Measurements from ENCODE around the gene CACNB2. TPM values are rescaled to one million over a fixed set of nuclear protein-coding genes. Genes with fewer than 3 reads are reported as not detected.

The CACNB2 gene
- total RNA-seq, 1 experiment from 2014 or later = not detected

GRCh38 chr10:18109341-18109870, 30.8 kb upstream of the CACNB2 start:
- no peaks in the 10 kb centered on the region for H3K9me3 ChIP-seq (ENCODE audit: control insufficient read depth, insufficient read depth, low read depth, low read length)
- DNase-seq (ENCODE audit: low read depth, low spot score) = no peak
- no peaks in the 10 kb centered on the region for H3K4me1 ChIP-seq (ENCODE audit: control insufficient read depth, insufficient read depth, low read length)
- ATAC-seq = no peak
- CTCF ChIA-PET = no interaction called here
- intact Hi-C loops (cut with micrococcal nuclease; ENCODE audit: unreplicated experiment) = loop anchor here (10.0 kb wide), 1 partner anchor 195 kb away; no protein-coding TSS in a partner anchor
- POLR2A ChIA-PET = no interaction called here
- no peak overlapping the region for H3K27ac ChIP-seq (ENCODE audit: low read length)
- TF ChIP-seq CTCF (IDR thresholded peaks at IDR 0.05) (no peak), POLR2AphosphoS5 (IDR thresholded peaks at IDR 0.05; ENCODE audit: low read depth, low read length) (no peak), TCF7L2 (IDR thresholded peaks at IDR 0.05; ENCODE audit: low read depth, low read length) (no peak)
- no TSS peak for BruUV-seq (replicated peaks)
- H3K4me3 ChIP-seq (ENCODE audit: low read depth in 2 of 2, low read length in 2 of 2) = no peak overlapping the region
- H3K36me3 ChIP-seq (ENCODE audit: control insufficient read depth, insufficient read depth, low read length) = no peaks in the 10 kb centered on the region
- in situ Hi-C loops (cut with HindIII; ENCODE audit: low pct_unique_long_range_greater_than_20kb, low sequenced_read_pairs) = no loop called here
- H3K27me3 ChIP-seq (ENCODE audit: control insufficient read depth, insufficient read depth, low read length) = no peaks in the 10 kb centered on the region

DNA sequence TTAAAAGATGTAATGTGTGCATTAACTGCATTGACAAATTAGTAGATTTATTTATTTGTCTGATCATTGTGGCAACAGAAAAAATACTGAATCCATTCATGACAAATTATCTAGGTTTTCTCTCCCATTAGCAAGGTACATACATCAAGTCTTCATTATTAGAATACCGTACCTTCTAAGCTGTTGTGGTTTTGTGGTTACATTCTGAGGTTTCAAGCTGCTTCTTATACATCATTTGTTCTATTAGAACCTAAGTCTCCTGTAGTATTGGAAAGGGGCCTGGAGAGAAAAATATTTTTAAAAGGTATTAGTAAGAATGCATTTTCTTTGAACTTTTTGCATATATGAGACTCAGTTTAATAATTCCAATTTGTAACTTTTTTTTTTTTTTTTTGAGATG, 26.3 kb upstream of the CACNB2 start:
- DNase-seq (ENCODE audit: low read depth, low spot score) = no peak

DNA sequence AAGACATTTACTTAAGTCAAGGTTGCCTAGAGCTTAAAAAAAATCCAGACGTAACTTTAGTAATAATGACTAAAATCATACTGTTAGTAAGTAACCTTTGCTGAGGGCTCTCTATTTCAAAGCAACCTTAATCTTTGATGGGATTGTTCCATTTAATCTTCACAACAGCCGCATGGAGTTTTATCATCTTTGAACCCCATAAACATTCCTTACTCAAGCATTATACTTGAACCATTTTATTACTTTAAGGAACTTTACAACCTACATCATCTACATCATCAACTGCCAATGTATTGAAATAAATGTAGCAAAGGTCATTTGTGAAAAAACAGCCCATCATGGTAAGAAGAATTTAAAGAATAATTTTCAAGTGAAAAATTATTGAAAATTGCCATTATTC, 22.9 kb upstream of the CACNB2 start:
- no TSS peak for BruUV-seq (replicated peaks)
- H3K36me3 ChIP-seq (ENCODE audit: control insufficient read depth, insufficient read depth, low read length) = no peaks in the 10 kb centered on the region
- no peak overlapping the region for H3K4me3 ChIP-seq (ENCODE audit: low read depth in 2 of 2, low read length in 2 of 2)
- no peak for TF ChIP-seq TCF7L2 (IDR thresholded peaks at IDR 0.05; ENCODE audit: low read depth, low read length)
- no peak for TF ChIP-seq REST (IDR thresholded peaks at IDR 0.05; ENCODE audit: insufficient read depth in 1 of 2, low read depth in 2 of 2, low read length in 1 of 2)
- no peak for TF ChIP-seq SIN3A (IDR thresholded peaks at IDR 0.05; ENCODE audit: borderline replicate concordance, insufficient read depth, low read depth, low read length)
- no peak for TF ChIP-seq POLR2AphosphoS5 (IDR thresholded peaks at IDR 0.05; ENCODE audit: low read depth, low read length)
- no peak for TF ChIP-seq CTCF (IDR thresholded peaks at IDR 0.05)
- no peak overlapping the region for H3K27ac ChIP-seq (ENCODE audit: low read length)
- no peaks in the 10 kb centered on the region for H3K27me3 ChIP-seq (ENCODE audit: control insufficient read depth, insufficient read depth, low read length)
- ChIA-PET CTCF (no interaction called here), POLR2A (no interaction called here)
- ATAC-seq = no peak
- intact Hi-C loops (cut with micrococcal nuclease; ENCODE audit: unreplicated experiment) (no loop called here), in situ Hi-C loops (cut with HindIII; ENCODE audit: low pct_unique_long_range_greater_than_20kb, low sequenced_read_pairs) (no loop called here)
- DNase-seq (ENCODE audit: low read depth, low spot score) = no peak
- H3K4me1 ChIP-seq (ENCODE audit: control insufficient read depth, insufficient read depth, low read length) = no peaks in the 10 kb centered on the region
- H3K9me3 ChIP-seq (ENCODE audit: control insufficient read depth, insufficient read depth, low read depth, low read length) = no peaks in the 10 kb centered on the region

More for the DNA sequence above, 26.3 kb upstream of the CACNB2 start:
- POLR2A ChIA-PET = no interaction called here
- Histone ChIP-seq H3K4me1 (ENCODE audit: control insufficient read depth, insufficient read depth, low read length) (no peaks in the 10 kb centered on the region), H3K27me3 (ENCODE audit: control insufficient read depth, insufficient read depth, low read length) (no peaks in the 10 kb centered on the region), H3K9me3 (ENCODE audit: control insufficient read depth, insufficient read depth, low read depth, low read length) (no peaks in the 10 kb centered on the region), H3K36me3 (ENCODE audit: control insufficient read depth, insufficient read depth, low read length) (no peaks in the 10 kb centered on the region), H3K27ac (ENCODE audit: low read length) (no peak overlapping the region), H3K4me3 (ENCODE audit: low read depth in 2 of 2, low read length in 2 of 2) (no peak overlapping the region)
- intact Hi-C loops (cut with micrococcal nuclease; ENCODE audit: unreplicated experiment) = no loop called here
- TF ChIP-seq TCF7L2 (IDR thresholded peaks at IDR 0.05; ENCODE audit: low read depth, low read length) = no peak
- no peak for TF ChIP-seq POLR2AphosphoS5 (IDR thresholded peaks at IDR 0.05; ENCODE audit: low read depth, low read length)
- no peak for TF ChIP-seq SIN3A (IDR thresholded peaks at IDR 0.05; ENCODE audit: borderline replicate concordance, insufficient read depth, low read depth, low read length)
- BruUV-seq (replicated peaks) = no TSS peak
- CTCF ChIA-PET = no interaction called here
- no peak for ATAC-seq
- in situ Hi-C loops (cut with HindIII; ENCODE audit: low pct_unique_long_range_greater_than_20kb, low sequenced_read_pairs) = no loop called here

Data from Panc1 (cell line).